DND-41 (cell line): ENCODE results near the gene KRTAP10-3.
"Not testable (repeated sequence)": the region's sequence is repeated elsewhere in the genome, so short reads cannot be mapped to it uniquely, and the experiment has no call there.

ENCODE experiments used
- ATAC-seq: fragments of 200-7000 bp; cut with Tn5 transposase; 3 replicates; pipeline ENCODE4 v1.9.1; 2021; ENCODE audit warnings: low read depth; ENCODE audit not compliant: insufficient read depth
- DNase-seq: peaks from one replicate; pipeline ENCODE4 v3.0.0-alpha.2; 2020
- H2AFZ ChIP-seq: 2 replicates; pipeline ENCODE4 v1.6.0; 2012; ENCODE audit warnings: low read depth, low read length
- H3K27ac ChIP-seq: 2 replicates; pipeline ENCODE4 v1.5.1; 2012; ENCODE audit warnings: low read length, inconsistent platforms
- H3K27me3 ChIP-seq: fragments of 200-600 bp; sonication (generic); 2 replicates; pipeline ENCODE4 v1.6.0; 2012; ENCODE audit warnings: low read length, mild to moderate bottlenecking, inconsistent platforms; ENCODE audit not compliant: insufficient read depth, poor library complexity
- H3K36me3 ChIP-seq: 2 replicates; pipeline ENCODE4 v1.5.1; 2012; ENCODE audit warnings: low read length, inconsistent platforms; ENCODE audit not compliant: insufficient read depth
- H3K4me1 ChIP-seq: 2 replicates; pipeline ENCODE4 v1.5.1; 2012; ENCODE audit warnings: mild to moderate bottlenecking, low read length; ENCODE audit not compliant: insufficient read depth
- H3K4me2 ChIP-seq: 2 replicates; pipeline ENCODE4 v1.6.0; 2012; ENCODE audit warnings: mild to moderate bottlenecking, moderate library complexity, low read length, inconsistent platforms; ENCODE audit not compliant: insufficient read depth
- H3K4me3 ChIP-seq, 2 experiments: fragments of 200-600 bp in 1 of 2; shearing (Covaris generic) in 1 of 2; 2 replicates each; pipeline ENCODE4 v1.5.1; 2012 to 2016; ENCODE audit warnings: inconsistent platforms in 2 of 2, low read length in 2 of 2, mild to moderate bottlenecking in 2 of 2, low read depth in 1 of 2, moderate library complexity in 1 of 2
- H3K79me2 ChIP-seq: 2 replicates; pipeline ENCODE4 v1.6.0; 2012; ENCODE audit warnings: low read length, inconsistent platforms; ENCODE audit not compliant: insufficient read depth
- H3K9ac ChIP-seq: 2 replicates; pipeline ENCODE4 v1.6.0; 2012; ENCODE audit warnings: low read depth, mild to moderate bottlenecking, inconsistent platforms, low read length, moderate library complexity
- H3K9me3 ChIP-seq: 2 replicates; pipeline ENCODE4 v1.5.1; 2012; ENCODE audit warnings: low read length, moderate library complexity, mild to moderate bottlenecking, inconsistent platforms; ENCODE audit not compliant: insufficient read depth, severe bottlenecking
- H4K20me1 ChIP-seq: 2 replicates; pipeline ENCODE4 v1.6.0; 2012; ENCODE audit warnings: low read length; ENCODE audit not compliant: insufficient read depth
- EZH2 ChIP-seq: IDR thresholded peaks from 3 replicates; pipeline ENCODE4 v1.6.1; 2012; ENCODE audit warnings: borderline replicate concordance, low read depth, mild to moderate bottlenecking, moderate library complexity, low read length, inconsistent platforms; ENCODE audit not compliant: severe bottlenecking
- TF ChIP-seq, protein P1 (sequence below): IDR thresholded peaks from 2 replicates; pipeline ENCODE4 v1.5.1; 2012; ENCODE audit warnings: borderline replicate concordance, low read length, moderate library complexity, mild to moderate bottlenecking; ENCODE audit not compliant: poor library complexity, severe bottlenecking; ENCODE audit errors: extremely low read depth

KRTAP10-3 gene

DNA sequence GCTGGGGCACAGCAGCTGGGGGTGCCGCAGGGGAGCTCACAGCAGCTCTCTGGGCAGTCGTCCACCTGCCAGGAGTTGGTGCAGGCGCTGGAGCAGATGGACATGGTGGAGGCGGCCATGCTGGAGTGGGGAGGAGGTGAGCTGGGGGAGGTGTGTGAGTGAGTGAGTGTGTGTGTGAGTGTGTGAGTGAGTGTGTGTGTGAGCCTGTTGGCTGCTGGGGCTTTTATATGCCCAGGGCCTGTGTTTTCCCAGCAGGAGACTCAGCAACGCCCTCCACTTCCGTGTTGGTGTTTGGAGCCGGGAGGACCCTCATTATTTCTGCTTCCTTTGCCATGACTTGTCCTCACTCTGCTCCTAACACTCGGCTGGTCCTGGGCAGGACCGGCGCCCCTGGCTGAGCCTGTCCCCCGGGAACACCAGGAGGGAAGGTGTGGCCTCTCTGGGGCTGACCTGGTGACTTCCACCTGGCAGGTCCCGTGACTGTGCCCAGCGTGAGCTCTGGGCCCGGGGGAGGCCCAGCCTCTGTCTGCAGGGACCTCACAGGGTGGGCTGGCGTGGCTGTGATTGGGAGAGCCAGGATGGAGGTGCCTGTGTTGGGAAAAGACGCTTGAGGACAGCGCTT is 7.1 kb downstream of the KRTAP10-3 start, which contains the start of gene KRTAP10-2:
KRTAP10-2 (minus strand) TSS at position 166 of the 622 bp plus-strand sequence; CDS start at position 119, 47 bp downstream.
- Histone ChIP-seq H2AFZ (no peak within 1 kb of the TSS), H3K27me3 (peaks cover 3% of the 10 kb centered on the region), H4K20me1 (0 out of 2 replicates have a peak, but pooled peaks cover 3% of the 10 kb centered on the region), H3K79me2 (no peaks in the 10 kb centered on the region), H3K4me3 (no peak within 1 kb of the TSS), H3K9ac (no peak within 1 kb of the TSS), H3K4me1 (no peaks in the 10 kb centered on the region), H3K9me3 (no peaks in the 10 kb centered on the region), H3K4me2 (no peak within 1 kb of the TSS), H3K27ac (no peak within 1 kb of the TSS), H3K36me3 (no peaks in the 10 kb centered on the region)
- ATAC-seq (no peak), DNase-seq (no peak)
- TF ChIP-seq EZH2: no peak
- TF ChIP-seq, protein P1, sequence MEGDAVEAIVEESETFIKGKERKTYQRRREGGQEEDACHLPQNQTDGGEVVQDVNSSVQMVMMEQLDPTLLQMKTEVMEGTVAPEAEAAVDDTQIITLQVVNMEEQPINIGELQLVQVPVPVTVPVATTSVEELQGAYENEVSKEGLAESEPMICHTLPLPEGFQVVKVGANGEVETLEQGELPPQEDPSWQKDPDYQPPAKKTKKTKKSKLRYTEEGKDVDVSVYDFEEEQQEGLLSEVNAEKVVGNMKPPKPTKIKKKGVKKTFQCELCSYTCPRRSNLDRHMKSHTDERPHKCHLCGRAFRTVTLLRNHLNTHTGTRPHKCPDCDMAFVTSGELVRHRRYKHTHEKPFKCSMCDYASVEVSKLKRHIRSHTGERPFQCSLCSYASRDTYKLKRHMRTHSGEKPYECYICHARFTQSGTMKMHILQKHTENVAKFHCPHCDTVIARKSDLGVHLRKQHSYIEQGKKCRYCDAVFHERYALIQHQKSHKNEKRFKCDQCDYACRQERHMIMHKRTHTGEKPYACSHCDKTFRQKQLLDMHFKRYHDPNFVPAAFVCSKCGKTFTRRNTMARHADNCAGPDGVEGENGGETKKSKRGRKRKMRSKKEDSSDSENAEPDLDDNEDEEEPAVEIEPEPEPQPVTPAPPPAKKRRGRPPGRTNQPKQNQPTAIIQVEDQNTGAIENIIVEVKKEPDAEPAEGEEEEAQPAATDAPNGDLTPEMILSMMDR: no peak

DNA sequence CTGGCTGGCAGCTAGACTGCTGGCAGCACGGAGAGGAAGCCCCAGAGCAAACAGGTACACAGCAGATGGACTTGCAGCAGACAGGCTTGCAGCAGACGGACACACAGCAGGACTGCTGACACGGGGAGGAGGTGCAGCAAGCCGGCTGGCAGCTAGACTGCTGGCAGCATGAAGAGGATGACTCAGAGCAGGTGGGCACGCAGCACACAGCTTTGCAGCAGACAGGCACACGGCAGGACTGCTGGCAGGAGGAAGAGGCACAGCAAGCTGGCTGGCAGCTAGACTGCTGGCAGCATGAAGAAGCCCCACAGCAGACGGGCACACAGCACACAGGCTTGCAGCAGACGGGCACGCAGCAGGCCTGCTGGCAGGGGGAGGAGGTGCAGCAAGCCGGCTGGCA is 7.8 kb downstream of the KRTAP10-3 start:
- no peak overlapping the region for H3K9ac ChIP-seq
- H4K20me1 ChIP-seq: 0 out of 2 replicates have a peak, but pooled peaks cover 3% of the 10 kb centered on the region
- no peak overlapping the region for H3K4me3 ChIP-seq
- H3K36me3 ChIP-seq: no peaks in the 10 kb centered on the region
- H3K27ac ChIP-seq: no peak overlapping the region
- TF ChIP-seq EZH2: no peak
- TF ChIP-seq, protein P1: no peak
- no peak for ATAC-seq
- no peaks in the 10 kb centered on the region for H3K9me3 ChIP-seq
- H3K4me1 ChIP-seq: no peaks in the 10 kb centered on the region
- H3K79me2 ChIP-seq: no peaks in the 10 kb centered on the region
- no peak for DNase-seq
- H3K4me2 ChIP-seq: no peak overlapping the region
- no peak overlapping the region for H2AFZ ChIP-seq
- H3K27me3 ChIP-seq: peaks cover 3% of the 10 kb centered on the region

DNA sequence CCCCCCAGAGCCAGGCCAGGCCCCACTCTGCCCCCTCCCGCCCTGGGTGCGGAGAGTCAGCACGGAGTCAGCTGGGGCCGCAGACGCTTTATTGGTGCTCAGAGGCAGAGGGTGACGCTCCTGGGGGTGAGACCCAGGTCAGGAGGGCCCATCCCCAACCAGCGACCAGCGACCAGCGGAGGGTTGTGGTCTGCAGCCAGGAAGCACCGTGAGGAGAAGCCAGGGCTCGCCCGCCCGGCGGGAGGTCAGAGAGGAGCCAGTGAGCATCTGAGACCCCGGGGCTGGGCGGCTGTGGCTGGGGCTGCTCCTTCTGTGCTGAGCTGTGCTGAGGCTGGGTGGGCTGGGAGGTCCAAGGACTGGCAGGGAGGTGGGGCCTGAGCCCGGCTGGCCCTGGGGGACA is 8.3 kb downstream of the KRTAP10-3 start:
- not testable (repeated sequence) for H3K27me3 ChIP-seq, H3K27ac ChIP-seq

DNA sequence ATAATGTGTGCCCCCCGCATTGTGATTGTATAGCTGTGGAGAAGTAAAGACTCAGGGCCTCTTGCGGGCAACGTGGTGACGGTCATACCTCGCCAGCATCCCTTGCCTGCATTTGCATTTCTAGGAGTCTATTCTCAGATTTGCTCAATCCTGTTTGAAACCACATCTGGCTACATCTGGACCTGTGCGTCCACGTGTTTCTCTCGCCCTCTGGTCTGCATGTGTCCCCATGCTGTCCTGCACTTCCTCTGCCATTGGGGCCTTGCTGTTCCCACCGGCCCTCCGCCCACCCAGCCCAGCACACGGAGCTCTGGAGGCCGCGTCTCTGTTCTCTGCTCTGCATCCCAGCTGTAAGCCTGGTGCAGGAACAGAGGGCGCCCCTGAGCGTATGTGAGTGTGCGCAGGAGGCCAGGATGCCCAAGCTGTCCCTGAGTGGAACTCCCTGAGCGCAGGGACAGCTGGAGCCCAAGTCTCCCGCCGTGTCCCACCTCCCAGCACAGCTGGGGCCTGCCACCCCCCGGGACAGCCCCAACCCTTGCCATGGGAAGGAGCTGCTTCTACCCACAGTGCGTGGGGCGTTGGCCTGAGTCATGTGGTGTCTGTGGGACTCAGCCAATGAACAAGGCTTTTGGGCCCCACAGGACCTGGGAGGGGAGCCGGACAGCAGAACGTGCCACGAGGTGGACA is 8.9 kb downstream of the KRTAP10-3 start:
- Histone ChIP-seq H4K20me1 (0 out of 2 replicates have a peak, but pooled peaks cover 3% of the 10 kb centered on the region), H3K4me2 (no peak overlapping the region), H3K27me3 (peaks cover 3% of the 10 kb centered on the region), H3K4me1 (no peaks in the 10 kb centered on the region), H3K27ac (no peak overlapping the region), H3K4me3 (no peak overlapping the region), H2AFZ (no peak overlapping the region), H3K9ac (no peak overlapping the region), H3K9me3 (no peaks in the 10 kb centered on the region), H3K36me3 (no peaks in the 10 kb centered on the region), H3K79me2 (no peaks in the 10 kb centered on the region)
- ATAC-seq (no peak), DNase-seq (no peak)
- TF ChIP-seq EZH2: no peak
- TF ChIP-seq, protein P1: no peak

More for the DNA sequence above, 8.3 kb downstream of the KRTAP10-3 start:
- not testable (repeated sequence) for H3K4me2 ChIP-seq, H3K9me3 ChIP-seq, H3K79me2 ChIP-seq, DNase-seq, ATAC-seq, H3K4me3 ChIP-seq, H4K20me1 ChIP-seq, H2AFZ ChIP-seq, H3K4me1 ChIP-seq, H3K9ac ChIP-seq, H3K36me3 ChIP-seq
